Activated CD4-positive, alpha-beta memory T cell treated with anti-CD3 and anti-CD28 coated beads for 36 hours (primary cell): ENCODE data around the gene SHC3. TPM values are rescaled to one million over a fixed set of nuclear protein-coding genes. Genes with fewer than 3 reads are reported as not detected.

Experiments used
- CTCF ChIA-PET: fragments of 350-600 bp; sonication (Branson Sonifier 250); formaldehyde crosslinking; loops from one replicate; lab custom pipeline; 2021; ENCODE audit warnings: antibody characterized with exemption, inconsistent platforms; lab: Charles Lee
- POLR2A ChIA-PET: fragments of 350-600 bp; sonication (Branson Sonifier 250); formaldehyde crosslinking; loops from one replicate; lab custom pipeline; 2021; ENCODE audit warnings: antibody characterized with exemption; lab: Charles Lee
- DNase-seq: peaks from one replicate; pipeline ENCODE4 v3.0.0-alpha.2; 2020
- H3K27ac Mint-ChIP-seq: one replicate; pipeline ENCODE4 v1.8.0; 2021; ENCODE audit warnings: mixed read lengths
- H3K27me3 Mint-ChIP-seq: one replicate; pipeline ENCODE4 v1.8.0; 2021; ENCODE audit warnings: mixed read lengths
- H3K36me3 Mint-ChIP-seq: one replicate; pipeline ENCODE4 v1.8.0; 2021; ENCODE audit warnings: mixed read lengths
- H3K4me1 Mint-ChIP-seq: one replicate; pipeline ENCODE4 v1.8.0; 2021; ENCODE audit warnings: low read depth, mixed read lengths
- H3K4me3 Mint-ChIP-seq: one replicate; pipeline ENCODE4 v1.8.0; 2021; ENCODE audit warnings: mild to moderate bottlenecking, mixed read lengths
- H3K9me3 Mint-ChIP-seq: one replicate; pipeline ENCODE4 v1.8.0; 2021; ENCODE audit warnings: mixed read lengths
- intact Hi-C: fragments of 100-400 bp; cut with micrococcal nuclease; formaldehyde crosslinking; loops from one replicate; pipeline ENCODE4 v1.15.1; 2023
- total RNA-seq, 2 experiments: library from RNA; stranded (reverse); gene quantifications; one replicate each; pipeline ENCODE4 v1.2.3, GENCODE V29; 2021

SHC3 gene
- total RNA-seq, 2 experiments from 2014 or later: not detected

- no peak for DNase-seq
- no peak overlapping the region for H3K27ac Mint-ChIP-seq
- intact Hi-C loops: no loop called here
- ChIA-PET POLR2A (no interaction called here), CTCF (no interaction called here)
- H3K27me3 Mint-ChIP-seq: peaks cover 4% of the 10 kb centered on the region
- H3K4me3 Mint-ChIP-seq: no peak overlapping the region
- no peaks in the 10 kb centered on the region for H3K4me1 Mint-ChIP-seq
- no peaks in the 10 kb centered on the region for H3K36me3 Mint-ChIP-seq
- H3K9me3 Mint-ChIP-seq: no peaks in the 10 kb centered on the region
These were observed 125.3 kb downstream of the SHC3 start for GRCh38 chr9:89053301-89053700.

- CTCF ChIA-PET: no interaction called here
These were observed 126.0 kb downstream of the SHC3 start for GRCh38 chr9:89052470-89053097.

GRCh38 chr9:89051421-89052025, 127.1 kb downstream of the SHC3 start:
- Mint-ChIP-seq H3K4me3 (no peak overlapping the region), H3K36me3 (no peaks in the 10 kb centered on the region), H3K9me3 (no peaks in the 10 kb centered on the region), H3K4me1 (no peaks in the 10 kb centered on the region), H3K27me3 (peaks cover 7% of the 10 kb centered on the region), H3K27ac (no peak overlapping the region)
- POLR2A ChIA-PET: no interaction called here
- CTCF ChIA-PET: no interaction called here
- no peak for DNase-seq
- intact Hi-C loops: no loop called here

More at GRCh38 chr9:89052470-89053097, 126.0 kb downstream of the SHC3 start:
- Mint-ChIP-seq H3K4me3 (no peak overlapping the region), H3K4me1 (no peaks in the 10 kb centered on the region), H3K36me3 (no peaks in the 10 kb centered on the region), H3K27ac (no peak overlapping the region), H3K9me3 (no peaks in the 10 kb centered on the region), H3K27me3 (peaks cover 5% of the 10 kb centered on the region)
- DNase-seq: no peak
- POLR2A ChIA-PET: no interaction called here
- intact Hi-C loops: no loop called here

GRCh38 chr9:89049646-89050045, 129.0 kb downstream of the SHC3 start:
- no peaks in the 10 kb centered on the region for H3K36me3 Mint-ChIP-seq
- CTCF ChIA-PET: no interaction called here
- H3K4me3 Mint-ChIP-seq: no peak overlapping the region
- H3K9me3 Mint-ChIP-seq: no peaks in the 10 kb centered on the region
- intact Hi-C loops: no loop called here
- peaks cover 3% of the 10 kb centered on the region for H3K27me3 Mint-ChIP-seq
- H3K27ac Mint-ChIP-seq: no peak overlapping the region
- POLR2A ChIA-PET: no interaction called here
- H3K4me1 Mint-ChIP-seq: no peaks in the 10 kb centered on the region
- DNase-seq: no peak

- Mint-ChIP-seq H3K36me3 (no peaks in the 10 kb centered on the region), H3K4me1 (no peaks in the 10 kb centered on the region), H3K27me3 (peaks cover 3% of the 10 kb centered on the region), H3K27ac (no peak overlapping the region), H3K9me3 (no peaks in the 10 kb centered on the region), H3K4me3 (no peak overlapping the region)
- intact Hi-C loops: no loop called here
- no peak for DNase-seq
- ChIA-PET CTCF (no interaction called here), POLR2A (no interaction called here)
These were observed 130.0 kb downstream of the SHC3 start for GRCh38 chr9:89048616-89049015.

GRCh38 chr9:89047667-89048066, 131.0 kb downstream of the SHC3 start:
- CTCF ChIA-PET: no interaction called here
- POLR2A ChIA-PET: interaction anchor here (0.6 kb wide), 1 partner anchor 45 kb away, joined by 4 read pairs; no protein-coding TSS in a partner anchor

GRCh38 chr9:89046832-89047231, 131.8 kb downstream of the SHC3 start:
- H3K27me3 Mint-ChIP-seq: peaks cover 3% of the 10 kb centered on the region
- no peaks in the 10 kb centered on the region for H3K36me3 Mint-ChIP-seq
- no peak overlapping the region for H3K4me3 Mint-ChIP-seq
- intact Hi-C loops: no loop called here
- POLR2A ChIA-PET: no interaction called here
- H3K27ac Mint-ChIP-seq: no peak overlapping the region
- no peak for DNase-seq
- CTCF ChIA-PET: no interaction called here
- no peaks in the 10 kb centered on the region for H3K9me3 Mint-ChIP-seq
- no peaks in the 10 kb centered on the region for H3K4me1 Mint-ChIP-seq

More at GRCh38 chr9:89047667-89048066, 131.0 kb downstream of the SHC3 start:
- no peak overlapping the region for H3K4me3 Mint-ChIP-seq
- H3K27me3 Mint-ChIP-seq: peaks cover 3% of the 10 kb centered on the region
- H3K9me3 Mint-ChIP-seq: no peaks in the 10 kb centered on the region
- DNase-seq: no peak
- no peaks in the 10 kb centered on the region for H3K4me1 Mint-ChIP-seq
- H3K36me3 Mint-ChIP-seq: no peaks in the 10 kb centered on the region
- H3K27ac Mint-ChIP-seq: no peak overlapping the region
- intact Hi-C loops: no loop called here

- no peaks in the 10 kb centered on the region for H3K9me3 Mint-ChIP-seq
- peaks cover 3% of the 10 kb centered on the region for H3K27me3 Mint-ChIP-seq
- intact Hi-C loops: no loop called here
- no peak overlapping the region for H3K4me3 Mint-ChIP-seq
- H3K36me3 Mint-ChIP-seq: no peaks in the 10 kb centered on the region
- no peak for DNase-seq
- no peak overlapping the region for H3K27ac Mint-ChIP-seq
- POLR2A ChIA-PET: no interaction called here
- CTCF ChIA-PET: no interaction called here
- H3K4me1 Mint-ChIP-seq: no peaks in the 10 kb centered on the region
These were observed 133.7 kb downstream of the SHC3 start for GRCh38 chr9:89044881-89045280.

- peaks cover 3% of the 10 kb centered on the region for H3K27me3 Mint-ChIP-seq
- DNase-seq: no peak
- ChIA-PET POLR2A (no interaction called here), CTCF (no interaction called here)
- no peak overlapping the region for H3K4me3 Mint-ChIP-seq
- no peaks in the 10 kb centered on the region for H3K9me3 Mint-ChIP-seq
- H3K36me3 Mint-ChIP-seq: no peaks in the 10 kb centered on the region
- H3K4me1 Mint-ChIP-seq: no peaks in the 10 kb centered on the region
- no peak overlapping the region for H3K27ac Mint-ChIP-seq
- intact Hi-C loops: no loop called here
These were observed 134.5 kb downstream of the SHC3 start for GRCh38 chr9:89044104-89044503.

GRCh38 chr9:89042984-89043383, 135.6 kb downstream of the SHC3 start:
- ChIA-PET POLR2A (no interaction called here), CTCF (no interaction called here)
- Mint-ChIP-seq H3K9me3 (no peaks in the 10 kb centered on the region), H3K4me1 (no peaks in the 10 kb centered on the region), H3K36me3 (no peaks in the 10 kb centered on the region), H3K27ac (no peak overlapping the region), H3K4me3 (no peak overlapping the region), H3K27me3 (peaks cover 2% of the 10 kb centered on the region)
- intact Hi-C loops: no loop called here
- no peak for DNase-seq

GRCh38 chr9:89039664-89040063, 139.0 kb downstream of the SHC3 start:
- Mint-ChIP-seq H3K27me3 (peaks cover 5% of the 10 kb centered on the region), H3K36me3 (no peaks in the 10 kb centered on the region), H3K27ac (no peak overlapping the region), H3K4me3 (no peak overlapping the region), H3K4me1 (no peaks in the 10 kb centered on the region), H3K9me3 (no peaks in the 10 kb centered on the region)
- DNase-seq: no peak
- CTCF ChIA-PET: no interaction called here
- POLR2A ChIA-PET: no interaction called here
- intact Hi-C loops: no loop called here

- no peaks in the 10 kb centered on the region for H3K36me3 Mint-ChIP-seq
- CTCF ChIA-PET: no interaction called here
These were observed 139.5 kb downstream of the SHC3 start for GRCh38 chr9:89039104-89039465.

More at GRCh38 chr9:89039104-89039465, 139.5 kb downstream of the SHC3 start:
- H3K27me3 Mint-ChIP-seq: peaks cover 10% of the 10 kb centered on the region
- H3K4me1 Mint-ChIP-seq: no peaks in the 10 kb centered on the region
- H3K27ac Mint-ChIP-seq: no peak overlapping the region
- no peaks in the 10 kb centered on the region for H3K9me3 Mint-ChIP-seq
- DNase-seq: no peak
- intact Hi-C loops: no loop called here
- POLR2A ChIA-PET: no interaction called here
- no peak overlapping the region for H3K4me3 Mint-ChIP-seq
